Islet precursor cell (in vitro differentiated cells): ENCODE measurements around the gene ENKUR.

Experiments used
- DNase-seq: peaks from one replicate; pipeline ENCODE4 v3.0.0-alpha.2; 2018

The ENKUR gene

GRCh38 chr10:24938525-24938924, 77.4 kb downstream of the ENKUR start:
- no peak for DNase-seq

GRCh38 chr10:24938076-24938475, 77.9 kb downstream of the ENKUR start:
- no peak for DNase-seq

GRCh38 chr10:24935504-24936292, 80.3 kb downstream of the ENKUR start:
- DNase-seq: no peak
